NB4 (cell line): Measurements from ENCODE around the gene SP140.
A peak's percentile ranks its signal among the peaks of the same experiment; 100 is the strongest.

Experiments used
- DNase-seq: peaks from one replicate; pipeline ENCODE4 v3.0.0; 2010; ENCODE audit warnings: low read depth
- H3K4me3 ChIP-seq: one replicate; pipeline ENCODE4 v1.5.1; 2011; ENCODE audit warnings: mild to moderate bottlenecking, low read depth, low read length, moderate library complexity
- MYC ChIP-seq: IDR thresholded peaks from 2 replicates; pipeline ENCODE4 v1.6.1; 2011; ENCODE audit warnings: low read depth, low read length
- POLR2A ChIP-seq: IDR thresholded peaks from 2 replicates; pipeline ENCODE4 v1.6.1; 2011; ENCODE audit warnings: mild to moderate bottlenecking; ENCODE audit not compliant: insufficient read length; ENCODE audit errors: extremely low read depth
- TF ChIP-seq, protein P1 (sequence below): IDR thresholded peaks from 2 replicates; pipeline ENCODE4 v1.6.1; 2011; ENCODE audit warnings: low read depth, low read length
- TF ChIP-seq, protein P2 (sequence below): IDR thresholded peaks from one replicate; pipeline ENCODE4 v1.5.1; 2012; ENCODE audit warnings: low read depth, low read length

The SP140 gene

DNA sequence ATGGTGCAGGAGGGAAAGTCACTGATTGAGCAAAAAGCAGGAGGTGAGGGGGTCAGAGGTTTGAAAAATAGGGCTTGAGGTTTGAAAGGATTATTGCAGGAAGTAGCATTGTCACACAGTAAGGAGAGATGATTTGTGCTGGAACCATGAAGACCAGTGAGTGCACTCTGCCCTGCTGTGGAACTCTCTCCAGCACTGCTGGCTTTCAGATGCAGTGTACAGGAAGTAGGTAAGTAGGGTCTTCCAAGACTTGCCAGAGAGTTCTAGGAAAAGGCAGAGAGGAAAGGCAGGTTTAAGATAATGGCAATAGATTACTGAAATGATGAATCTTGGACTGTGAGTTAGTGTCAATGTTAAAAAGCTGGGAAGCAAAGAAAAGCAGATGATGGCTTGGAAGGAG is 17.0 kb upstream of the SP140 start:
- no peak overlapping the region for H3K4me3 ChIP-seq
- no peak for TF ChIP-seq POLR2A
- DNase-seq = no peak

DNA sequence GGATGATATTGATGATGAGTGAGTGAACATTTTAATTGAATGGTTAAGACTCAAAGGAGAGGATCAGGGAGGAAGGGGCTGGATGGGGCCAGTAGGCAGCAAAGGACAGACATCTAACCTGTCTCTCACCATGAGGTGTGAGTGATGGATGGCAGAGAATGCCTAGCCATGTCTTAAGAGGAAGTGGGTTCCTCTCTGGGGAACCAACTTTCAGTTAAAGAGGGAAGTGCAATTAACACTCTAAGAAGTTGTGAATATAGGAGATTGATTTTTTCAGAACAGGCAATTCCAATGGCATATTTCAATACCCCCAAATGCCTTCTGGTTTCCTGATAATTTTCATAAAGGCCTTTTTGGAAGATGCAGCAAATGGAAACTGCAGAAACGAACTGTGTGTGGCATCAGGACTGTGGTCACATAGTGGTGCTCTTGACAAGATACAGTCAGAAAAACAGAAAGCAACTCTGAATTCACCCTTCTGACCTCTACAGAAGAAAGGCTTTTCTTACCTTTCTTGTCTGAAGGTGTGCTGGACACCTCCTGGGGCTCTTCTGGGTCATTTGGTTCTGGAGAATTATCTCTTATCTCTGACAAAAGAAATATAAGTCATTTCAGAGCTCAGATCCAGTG is 16.0 kb upstream of the SP140 start:
- peak; percentile 10; the same call in 1 of the 2 replicates for TF ChIP-seq MYC
- no peak for TF ChIP-seq POLR2A
- TF ChIP-seq, protein P1, sequence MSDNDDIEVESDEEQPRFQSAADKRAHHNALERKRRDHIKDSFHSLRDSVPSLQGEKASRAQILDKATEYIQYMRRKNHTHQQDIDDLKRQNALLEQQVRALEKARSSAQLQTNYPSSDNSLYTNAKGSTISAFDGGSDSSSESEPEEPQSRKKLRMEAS = no peak
- TF ChIP-seq, protein P2, sequence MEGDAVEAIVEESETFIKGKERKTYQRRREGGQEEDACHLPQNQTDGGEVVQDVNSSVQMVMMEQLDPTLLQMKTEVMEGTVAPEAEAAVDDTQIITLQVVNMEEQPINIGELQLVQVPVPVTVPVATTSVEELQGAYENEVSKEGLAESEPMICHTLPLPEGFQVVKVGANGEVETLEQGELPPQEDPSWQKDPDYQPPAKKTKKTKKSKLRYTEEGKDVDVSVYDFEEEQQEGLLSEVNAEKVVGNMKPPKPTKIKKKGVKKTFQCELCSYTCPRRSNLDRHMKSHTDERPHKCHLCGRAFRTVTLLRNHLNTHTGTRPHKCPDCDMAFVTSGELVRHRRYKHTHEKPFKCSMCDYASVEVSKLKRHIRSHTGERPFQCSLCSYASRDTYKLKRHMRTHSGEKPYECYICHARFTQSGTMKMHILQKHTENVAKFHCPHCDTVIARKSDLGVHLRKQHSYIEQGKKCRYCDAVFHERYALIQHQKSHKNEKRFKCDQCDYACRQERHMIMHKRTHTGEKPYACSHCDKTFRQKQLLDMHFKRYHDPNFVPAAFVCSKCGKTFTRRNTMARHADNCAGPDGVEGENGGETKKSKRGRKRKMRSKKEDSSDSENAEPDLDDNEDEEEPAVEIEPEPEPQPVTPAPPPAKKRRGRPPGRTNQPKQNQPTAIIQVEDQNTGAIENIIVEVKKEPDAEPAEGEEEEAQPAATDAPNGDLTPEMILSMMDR = no peak
- DNase-seq = peak; percentile 83
- no peak overlapping the region for H3K4me3 ChIP-seq

DNA sequence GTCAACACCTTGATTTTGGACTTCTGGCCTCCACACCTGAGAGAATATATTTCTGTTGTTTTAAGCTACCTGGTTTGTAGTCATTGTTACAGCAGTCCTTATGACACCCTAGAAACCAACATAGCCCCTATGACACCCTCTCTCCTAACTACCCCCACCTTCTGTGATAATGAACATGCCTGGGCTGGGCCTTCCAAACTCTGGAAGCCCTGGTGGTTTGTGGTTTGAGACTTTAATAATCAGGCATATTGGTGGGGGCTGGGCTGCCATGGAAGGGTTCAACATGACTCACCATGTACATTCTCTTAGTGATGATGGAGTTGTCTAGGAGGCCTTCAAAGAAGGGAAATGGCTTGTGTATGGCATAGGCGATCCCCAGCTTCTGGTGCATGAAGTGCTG is 9.0 kb upstream of the SP140 start:
- H3K4me3 ChIP-seq = no peak overlapping the region
- DNase-seq = peak; percentile 75
- TF ChIP-seq MYC (no peak), POLR2A (no peak)
- TF ChIP-seq, protein P2 = no peak
- TF ChIP-seq, protein P1 = no peak

DNA sequence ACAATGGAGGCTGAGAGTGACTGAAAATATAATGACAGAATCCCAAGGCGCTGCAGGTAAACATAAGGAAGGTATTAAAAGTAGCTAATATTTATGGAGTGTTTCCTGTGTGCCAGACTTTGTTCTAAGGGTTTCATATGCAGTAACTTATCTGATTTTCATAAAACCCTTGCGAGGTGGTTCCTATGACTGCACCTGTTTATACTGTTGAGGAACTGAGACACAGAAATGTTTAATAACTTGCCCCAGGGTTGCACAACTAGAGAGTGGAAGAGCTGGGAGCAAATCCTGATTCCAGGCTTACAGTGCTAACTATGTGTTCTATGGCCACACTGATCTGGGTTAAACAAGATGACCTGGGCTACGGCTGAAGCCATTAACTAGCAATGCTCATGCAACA is 8.1 kb upstream of the SP140 start:
- TF ChIP-seq MYC = no peak
- TF ChIP-seq, protein P1 = no peak
- TF ChIP-seq POLR2A = no peak
- TF ChIP-seq, protein P2 = no peak
- no peak overlapping the region for H3K4me3 ChIP-seq
- DNase-seq = no peak

DNA sequence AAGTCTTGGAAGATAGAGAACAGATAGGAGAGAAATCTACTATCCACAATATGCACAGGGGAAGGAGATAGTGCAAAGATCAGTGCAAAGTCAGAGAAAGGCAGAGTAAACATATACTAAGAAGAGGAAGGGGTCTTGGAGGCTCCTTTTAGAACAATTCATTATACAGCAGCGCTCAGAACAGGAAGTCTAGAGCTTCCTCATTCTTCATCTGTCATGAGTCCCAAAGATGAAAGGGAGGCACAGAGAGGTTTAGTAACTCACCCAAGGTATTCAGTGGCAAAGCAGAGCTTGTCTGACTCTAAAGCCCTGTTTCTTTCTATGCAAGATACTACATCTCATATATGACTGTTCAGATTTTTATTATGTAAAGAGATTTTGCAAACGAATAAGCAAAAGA is 7.1 kb upstream of the SP140 start:
- peak overlapping the region; percentile 99 for H3K4me3 ChIP-seq
- peak; percentile 83 for DNase-seq
- TF ChIP-seq MYC (no peak), POLR2A (no peak)
- TF ChIP-seq, protein P1 = no peak
- TF ChIP-seq, protein P2 = no peak

DNA sequence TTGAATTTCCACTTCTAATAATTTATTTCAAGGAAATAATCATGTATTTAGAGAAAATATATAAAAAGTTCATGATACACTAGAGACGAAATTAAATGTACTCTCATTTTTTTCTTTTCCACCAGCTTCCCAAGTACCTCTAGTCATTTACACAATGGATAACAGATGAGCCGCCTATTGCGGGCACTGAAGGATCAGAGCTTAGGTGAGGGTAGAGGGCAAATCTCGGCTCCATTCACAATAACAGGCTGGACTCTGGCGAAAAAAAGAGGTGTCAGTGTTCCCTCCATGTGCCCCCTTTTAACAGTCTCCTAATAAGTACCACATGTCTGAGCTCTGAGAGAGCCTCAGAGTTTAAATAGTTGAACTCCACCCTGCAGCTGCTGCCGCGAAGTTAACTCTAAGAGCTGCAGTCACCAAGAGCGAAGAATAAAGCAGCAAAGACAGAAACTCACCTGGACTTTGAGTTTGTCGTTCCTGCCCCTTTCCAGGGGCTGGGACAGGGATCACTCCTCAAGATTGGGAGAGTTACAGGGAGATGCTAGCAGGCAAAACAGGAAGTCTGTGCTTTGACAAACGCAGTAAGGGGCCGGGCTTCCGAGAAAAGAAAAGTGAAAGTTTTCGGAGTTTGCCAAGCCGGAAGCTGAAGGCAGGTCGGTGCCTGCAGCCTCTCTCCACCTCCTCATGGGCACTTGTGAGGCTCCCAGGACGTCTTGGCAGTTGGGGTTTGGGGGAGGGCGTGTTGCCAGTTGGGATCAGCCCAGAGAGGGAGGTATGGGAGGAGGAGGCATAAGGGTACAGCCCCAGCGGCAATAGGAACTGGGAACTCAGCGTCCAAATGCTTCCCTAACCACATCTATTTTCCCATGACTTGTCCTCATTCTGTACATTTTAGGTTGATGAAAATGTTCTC is 5.9 kb upstream of the SP140 start, which contains the start of gene SP110:
SP110 (minus strand) TSS at position 566 of the 913 bp plus-strand sequence. CDS start 3,057 bp downstream, outside the sequence.
- peak; percentile 94 for DNase-seq
- TF ChIP-seq, protein P1 = 0 out of 2 replicates have a peak, but pooled peaks have one; percentile 34
- TF ChIP-seq MYC (no peak; the same call in none of the 2 replicates), POLR2A (peak; percentile 63)
- TF ChIP-seq, protein P2 = no peak
- peak within 1 kb of the TSS; percentile 99 for H3K4me3 ChIP-seq
